Glomerular endothelial cell (primary cell): Measurements from ENCODE around the gene OR4X2. TPM values are rescaled to one million over a fixed set of nuclear protein-coding genes. Genes with fewer than 3 reads are reported as not detected.
"Not testable (repeated sequence)": the region's sequence is repeated elsewhere in the genome, so short reads cannot be mapped to it uniquely, and the experiment has no call there.

Source experiments
- DNase-seq: peaks from one replicate; pipeline ENCODE4 v3.0.0-alpha.2; 2011; ENCODE audit warnings: low read depth, low spot score; ENCODE audit errors: extremely low read depth
- total RNA-seq: library from RNA; depleted of rRNA; stranded (reverse); fragments of >200 nt; gene quantifications from 2 replicates; pipeline ENCODE4 v1.2.3, GENCODE V29; 2015

OR4X2 gene
- not detected in 2 replicates for total RNA-seq

GRCh38 chr11:48244804-48245203, at the start of gene OR4X2:
Gene OR4X2 (plus strand): TSS chr11:48245104. CDS start chr11:48245104, 0 bp downstream.
- DNase-seq, result no peak

- DNase-seq, result no peak
Measured at GRCh38 chr11:48207881-48208280, 37.0 kb upstream of the OR4X2 start.

- no peak for DNase-seq
Measured at GRCh38 chr11:48210052-48210451, 34.9 kb upstream of the OR4X2 start.

- no peak for DNase-seq
Measured at GRCh38 chr11:48216510-48216909, 28.4 kb upstream of the OR4X2 start, which contains the start of gene OR4B1. Gene OR4B1 (plus strand): TSS chr11:48216810. CDS start chr11:48216810, 0 bp downstream.

- DNase-seq, result no peak
Measured at GRCh38 chr11:48228761-48229160, 16.1 kb upstream of the OR4X2 start.

- not testable (repeated sequence) for DNase-seq
Measured at GRCh38 chr11:48230057-48230456, 14.8 kb upstream of the OR4X2 start.

GRCh38 chr11:48237727-48238126, 7.2 kb upstream of the OR4X2 start:
- no peak for DNase-seq

- no peak for DNase-seq
Measured at GRCh38 chr11:48242501-48242900, 2.4 kb upstream of the OR4X2 start.

- no peak for DNase-seq
Measured at GRCh38 chr11:48248902-48249301, 4.0 kb downstream of the OR4X2 start.

GRCh38 chr11:48261600-48261999, 16.7 kb downstream of the OR4X2 start:
- DNase-seq, result no peak

GRCh38 chr11:48263423-48263911, 18.6 kb downstream of the OR4X2 start, which contains the start of gene OR4X1:
Gene OR4X1 (plus strand): TSS chr11:48263861. CDS start chr11:48263861, 0 bp downstream.
- DNase-seq, result no peak

GRCh38 chr11:48270621-48271020, 25.7 kb downstream of the OR4X2 start:
- no peak for DNase-seq

GRCh38 chr11:48272606-48273005, 27.7 kb downstream of the OR4X2 start:
- no peak for DNase-seq

Other genes starting within 250 kb of the OR4X2 start
- not detected in 2 replicates for gene OR4B1, start 28.3 kb upstream of the OR4X2 start, total RNA-seq
- not detected in 2 replicates for gene OR4X1, start 18.8 kb downstream of the OR4X2 start, total RNA-seq
- gene OR4S1, start 61.1 kb downstream of the OR4X2 start, total RNA-seq, result not detected in 2 replicates
- gene OR4C3, start 79.8 kb downstream of the OR4X2 start, total RNA-seq, result not detected in 2 replicates
- gene OR4C5, start 121.4 kb downstream of the OR4X2 start, total RNA-seq, result not detected in 2 replicates
- not detected in 2 replicates for gene OR4A47, start 243.7 kb downstream of the OR4X2 start, total RNA-seq